DND-41 (cell line): ENCODE results near the gene CDC42BPG.

Experiments used
- ATAC-seq: fragments of 200-7000 bp; cut with Tn5 transposase; 3 replicates; pipeline ENCODE4 v1.9.1; 2021; ENCODE audit warnings: low read depth; ENCODE audit not compliant: insufficient read depth
- DNase-seq: peaks from one replicate; pipeline ENCODE4 v3.0.0-alpha.2; 2020
- H2AFZ ChIP-seq: 2 replicates; pipeline ENCODE4 v1.6.0; 2012; ENCODE audit warnings: low read depth, low read length
- H3K27ac ChIP-seq: 2 replicates; pipeline ENCODE4 v1.5.1; 2012; ENCODE audit warnings: low read length, inconsistent platforms
- H3K27me3 ChIP-seq: fragments of 200-600 bp; sonication (generic); 2 replicates; pipeline ENCODE4 v1.6.0; 2012; ENCODE audit warnings: low read length, mild to moderate bottlenecking, inconsistent platforms; ENCODE audit not compliant: insufficient read depth, poor library complexity
- H3K36me3 ChIP-seq: 2 replicates; pipeline ENCODE4 v1.5.1; 2012; ENCODE audit warnings: low read length, inconsistent platforms; ENCODE audit not compliant: insufficient read depth
- H3K4me1 ChIP-seq: 2 replicates; pipeline ENCODE4 v1.5.1; 2012; ENCODE audit warnings: mild to moderate bottlenecking, low read length; ENCODE audit not compliant: insufficient read depth
- H3K4me2 ChIP-seq: 2 replicates; pipeline ENCODE4 v1.6.0; 2012; ENCODE audit warnings: mild to moderate bottlenecking, moderate library complexity, low read length, inconsistent platforms; ENCODE audit not compliant: insufficient read depth
- H3K4me3 ChIP-seq, 2 experiments: fragments of 200-600 bp in 1 of 2; shearing (Covaris generic) in 1 of 2; 2 replicates each; pipeline ENCODE4 v1.5.1; 2012 to 2016; ENCODE audit warnings: inconsistent platforms in 2 of 2, low read length in 2 of 2, mild to moderate bottlenecking in 2 of 2, low read depth in 1 of 2, moderate library complexity in 1 of 2
- H3K79me2 ChIP-seq: 2 replicates; pipeline ENCODE4 v1.6.0; 2012; ENCODE audit warnings: low read length, inconsistent platforms; ENCODE audit not compliant: insufficient read depth
- H3K9ac ChIP-seq: 2 replicates; pipeline ENCODE4 v1.6.0; 2012; ENCODE audit warnings: low read depth, mild to moderate bottlenecking, inconsistent platforms, low read length, moderate library complexity
- H3K9me3 ChIP-seq: 2 replicates; pipeline ENCODE4 v1.5.1; 2012; ENCODE audit warnings: low read length, moderate library complexity, mild to moderate bottlenecking, inconsistent platforms; ENCODE audit not compliant: insufficient read depth, severe bottlenecking
- H4K20me1 ChIP-seq: 2 replicates; pipeline ENCODE4 v1.6.0; 2012; ENCODE audit warnings: low read length; ENCODE audit not compliant: insufficient read depth
- CTCF ChIP-seq: IDR thresholded peaks from 2 replicates; pipeline ENCODE4 v1.5.1; 2012; ENCODE audit warnings: borderline replicate concordance, low read length, moderate library complexity, mild to moderate bottlenecking; ENCODE audit not compliant: poor library complexity, severe bottlenecking; ENCODE audit errors: extremely low read depth
- EZH2 ChIP-seq: IDR thresholded peaks from 3 replicates; pipeline ENCODE4 v1.6.1; 2012; ENCODE audit warnings: borderline replicate concordance, low read depth, mild to moderate bottlenecking, moderate library complexity, low read length, inconsistent platforms; ENCODE audit not compliant: severe bottlenecking

The CDC42BPG gene

GRCh38 chr11:64832467-64833197, 11.8 kb downstream of the CDC42BPG start:
- Histone ChIP-seq H3K27me3 (no peaks in the 10 kb centered on the region), H3K79me2 (no peaks in the 10 kb centered on the region), H2AFZ (no peak overlapping the region), H3K4me3 (no peak overlapping the region), H3K9ac (no peak overlapping the region), H4K20me1 (no peaks in the 10 kb centered on the region), H3K27ac (no peak overlapping the region), H3K4me1 (no peaks in the 10 kb centered on the region), H3K36me3 (no peaks in the 10 kb centered on the region), H3K4me2 (no peak overlapping the region), H3K9me3 (no peaks in the 10 kb centered on the region)
- TF ChIP-seq EZH2, result no peak
- TF ChIP-seq CTCF, result no peak
- DNase-seq (no peak), ATAC-seq (no peak)

GRCh38 chr11:64831411-64831891, 13.0 kb downstream of the CDC42BPG start:
- H3K9me3 ChIP-seq, result no peaks in the 10 kb centered on the region
- H3K36me3 ChIP-seq, result no peaks in the 10 kb centered on the region
- H3K79me2 ChIP-seq, result no peaks in the 10 kb centered on the region
- H3K4me3 ChIP-seq, result no peak overlapping the region
- H3K27ac ChIP-seq, result no peak overlapping the region
- H3K9ac ChIP-seq, result no peak overlapping the region
- no peak overlapping the region for H2AFZ ChIP-seq
- H3K4me1 ChIP-seq, result no peaks in the 10 kb centered on the region
- no peak overlapping the region for H3K4me2 ChIP-seq
- no peak for ATAC-seq
- no peak for DNase-seq
- H4K20me1 ChIP-seq, result no peaks in the 10 kb centered on the region
- no peaks in the 10 kb centered on the region for H3K27me3 ChIP-seq
- no peak for TF ChIP-seq EZH2
- no peak for TF ChIP-seq CTCF

GRCh38 chr11:64829536-64830251, 14.8 kb downstream of the CDC42BPG start:
- Histone ChIP-seq H3K4me3 (no peak overlapping the region), H3K4me2 (no peak overlapping the region), H3K79me2 (no peaks in the 10 kb centered on the region), H3K9ac (no peak overlapping the region), H3K27ac (no peak overlapping the region), H2AFZ (no peak overlapping the region), H3K4me1 (no peaks in the 10 kb centered on the region), H3K9me3 (no peaks in the 10 kb centered on the region), H4K20me1 (no peaks in the 10 kb centered on the region), H3K36me3 (no peaks in the 10 kb centered on the region), H3K27me3 (no peaks in the 10 kb centered on the region)
- ATAC-seq (no peak), DNase-seq (no peak)
- TF ChIP-seq CTCF, result no peak
- TF ChIP-seq EZH2, result no peak
